Fibroblast of mammary gland (primary cell): Measurements from ENCODE around the gene ATP2B3.
A peak's percentile ranks its signal among the peaks of the same experiment; 100 is the strongest.

Experiments used
- DNase-seq: peaks from one replicate; pipeline ENCODE4 v3.0.0-alpha.2; 2010; ENCODE audit warnings: low read depth
- H3K4me3 ChIP-seq: 2 replicates; pipeline ENCODE4 v1.5.1; 2011; ENCODE audit warnings: low read depth, mild to moderate bottlenecking, low read length, moderate library complexity; ENCODE audit not compliant: control insufficient read depth
- CTCF ChIP-seq: conservative IDR thresholded peaks from 2 replicates; pipeline ENCODE4 v1.5.1; 2011; ENCODE audit warnings: low read depth, low read length, inconsistent platforms; ENCODE audit not compliant: control insufficient read depth, insufficient read depth

ATP2B3 gene

GRCh38 chrX:153593811-153594500 lies 76.5 kb downstream of the ATP2B3 start:
- no peak for DNase-seq
- TF ChIP-seq CTCF: no peak
- no peak overlapping the region for H3K4me3 ChIP-seq

- DNase-seq: no peak
- no peak overlapping the region for H3K4me3 ChIP-seq
- TF ChIP-seq CTCF: no peak
Observed at GRCh38 chrX:153595387-153595786, 77.9 kb downstream of the ATP2B3 start.

GRCh38 chrX:153595859-153596857 lies 78.7 kb downstream of the ATP2B3 start:
- no peak for TF ChIP-seq CTCF
- no peak for DNase-seq
- H3K4me3 ChIP-seq: no peak overlapping the region

- H3K4me3 ChIP-seq: no peak overlapping the region
- no peak for TF ChIP-seq CTCF
- DNase-seq: peak; percentile 17
Observed at GRCh38 chrX:153596981-153597750, 79.7 kb downstream of the ATP2B3 start.

GRCh38 chrX:153598541-153599191 lies 81.2 kb downstream of the ATP2B3 start, which contains the start of gene CCNQ:
Gene CCNQ (minus strand): TSS chrX:153599139. CDS start chrX:153599073, 66 bp downstream.
- no peak for TF ChIP-seq CTCF
- H3K4me3 ChIP-seq: peak within 1 kb of the TSS; percentile 66
- DNase-seq: peak; percentile 14

GRCh38 chrX:153599192-153600031 lies 82.0 kb downstream of the ATP2B3 start:
- no peak for TF ChIP-seq CTCF
- peak; percentile 78 for DNase-seq
- H3K4me3 ChIP-seq: peak overlapping the region; percentile 66
